GM10266 (cell line): Measurements from ENCODE around the gene UPK1B.

Source experiments
- DNase-seq: peaks from one replicate; pipeline ENCODE4 v3.0.0; 2012; ENCODE audit errors: extremely low spot score
- CTCF ChIP-seq: IDR thresholded peaks from 2 replicates; pipeline ENCODE4 v1.5.1; 2012; ENCODE audit warnings: mild to moderate bottlenecking, low read depth; ENCODE audit not compliant: control insufficient read depth, insufficient read depth; ENCODE audit errors: missing control alignments

Gene UPK1B

GRCh38 chr3:119227070-119227850 lies 53.9 kb downstream of the UPK1B start:
- no peak for TF ChIP-seq CTCF

GRCh38 chr3:119228373-119229145 lies 55.2 kb downstream of the UPK1B start:
- no peak for TF ChIP-seq CTCF
- DNase-seq: no peak

More at GRCh38 chr3:119227070-119227850, 53.9 kb downstream of the UPK1B start:
- DNase-seq: no peak

- TF ChIP-seq CTCF: no peak
- DNase-seq: no peak
Measured at GRCh38 chr3:119229190-119229589, 55.8 kb downstream of the UPK1B start.

GRCh38 chr3:119230071-119230470 lies 56.7 kb downstream of the UPK1B start:
- no peak for DNase-seq
- no peak for TF ChIP-seq CTCF

- no peak for DNase-seq
- TF ChIP-seq CTCF: no peak
Measured at GRCh38 chr3:119230745-119231144, 57.3 kb downstream of the UPK1B start.

- DNase-seq: no peak
- TF ChIP-seq CTCF: no peak
Measured at GRCh38 chr3:119234610-119235009, 61.2 kb downstream of the UPK1B start.

- DNase-seq: no peak
- TF ChIP-seq CTCF: no peak
Measured at GRCh38 chr3:119235151-119235550, 61.8 kb downstream of the UPK1B start.
